Heart left ventricle (tissue), 16 donors: ENCODE results near the gene ATP6V1D. TPM values are rescaled to one million over a fixed set of nuclear protein-coding genes. Genes with fewer than 3 reads are reported as not detected.

ENCODE experiments used
- ATAC-seq, 4 donors: fragments of 200-7000 bp; cut with Tn5 transposase; one replicate each; pipeline ENCODE4 v1.9.1; 2020 to 2022; ENCODE audit warnings: moderate library complexity in 4 of 4, mild to moderate bottlenecking in 3 of 4, moderate number of reproducible peaks in 1 of 4
- DNase-seq, 5 donors: peaks; one replicate each; pipeline ENCODE4 v3.0.0-alpha.2; 2020
- H3K27ac ChIP-seq, 12 donors: fragments of 200-600 bp; sonication (generic) in 4 of 12; one replicate each; pipeline versions ENCODE4 v1.5.0 to v1.8.0; 2016 to 2022; ENCODE audit warnings: mild to moderate bottlenecking in 2 of 12
- H3K27me3 ChIP-seq, 9 donors: fragments of 200-600 bp; sonication (generic) in 2 of 9; one replicate each; pipeline versions ENCODE4 v1.5.1 to v1.8.0; 2016 to 2022; ENCODE audit warnings: mild to moderate bottlenecking in 3 of 9
- H3K36me3 ChIP-seq, 9 donors: fragments of 200-600 bp; sonication (generic) in 2 of 9; one replicate each; pipeline versions ENCODE4 v1.5.0 to v1.8.0; 2018 to 2022; ENCODE audit warnings: mild to moderate bottlenecking in 2 of 9
- H3K4me1 ChIP-seq, 12 donors: fragments of 200-600 bp; sonication (generic) in 4 of 12; one replicate each; pipeline versions ENCODE4 v1.5.0 to v1.8.0; 2016 to 2022; ENCODE audit warnings: mild to moderate bottlenecking in 3 of 12
- H3K4me3 ChIP-seq, 12 donors: fragments of 200-600 bp; sonication (generic) in 4 of 12; one replicate each; pipeline versions ENCODE4 v1.5.0 to v1.8.0; 2017 to 2022; ENCODE audit warnings: mild to moderate bottlenecking in 9 of 12, moderate library complexity in 4 of 12
- H3K9me3 ChIP-seq, 12 donors: fragments of 200-600 bp; sonication (generic) in 4 of 12; one replicate each; pipeline versions ENCODE4 v1.5.0 to v1.8.0; 2016 to 2022; ENCODE audit warnings: mild to moderate bottlenecking in 1 of 12
- POLR2A ChIP-seq, 2 donors: fragments of 450-650 bp; IDR thresholded peaks; one replicate each; pipeline ENCODE4 v1.6.1; 2017; ENCODE audit warnings: antibody characterized with exemption in 2 of 2, mild to moderate bottlenecking in 2 of 2, moderate library complexity in 2 of 2
- WGBS, 4 donors: extraction: QIAGEN DNeasy Blood & Tissue Kit in 2 of 4; methylation state at CpG; one replicate each; pipeline versions ENCODE4 v1.1.5 to v1.1.7; 2013 to 2018; 5-methylcytosine and 5-hydroxymethylcytosine counted together
- intact Hi-C, 10 donors: fragments of 100-400 bp; cut with DNase I; formaldehyde crosslinking; loops; one replicate each; pipeline versions ENCODE4 v1.11.1 to v1.14.2; 2022
- polyA plus RNA-seq, 2 donors: library from polyadenylated mRNA; stranded (reverse); fragments of 200-250 nt; gene quantifications; one replicate each; pipeline ENCODE4 v1.2.3, GENCODE V29; 2013
- total RNA-seq, 9 donors: library from RNA; depleted of rRNA in 2 of 9; stranded (reverse); fragments of >200 nt in 2 of 9; fragmentation: NEBNext Ultra II Directional in 3 of 9; extraction: Animal tissue kit (Norgen Biotek cat#: 25700) in 3 of 9; gene quantifications; one replicate each; pipeline versions ENCODE4 v1.1.0 to v1.2.4, GENCODE V29; 2016 to 2023
- TF ChIP-seq, protein P1 (sequence below), 12 donors: fragments of 200-600 bp; sonication (generic) in 4 of 12; IDR thresholded peaks; one replicate each; pipeline versions ENCODE4 v1.5.0 to v1.8.0; 2018 to 2022; ENCODE audit warnings: antibody characterized with exemption in 12 of 12, mild to moderate bottlenecking in 5 of 12
- donor health status: ischemic (EF 13 %, LVEDD 7.1; RV severe dilation, severe dysfunction).
- donor health status: healthy with polysubstance abuse.
- donor health status: DM: no; HTN: yes; CAD: no.
- donor health status: DM: no; HTN: no; CAD: no.
- donor health status: ischemic (EF 25% LVEDD 6.9; RV normal size, moderate dysfunction).
- donor health status: ischemic (EF 25% LVEDD 5.7; RV mildly dilated, moderate dysfunction).
- donor health status: healthy.
- donor health status: DM: yes; HTN: yes; CAD: no.
- donor health status: ischemic (EF 35%, LVEDD 5.7; RV mildly dilated, moderate dysfunction).
- donor health status: nonischemic (EF 11% LVEDD 7.7; RV severe dilation, severe dysfunction).
- donor health status: DM: yes; HTN: yes; CAD: no.
- donor health status: PGD.
- donor health status: ischemic (EF 29% LVEDD 5.4; RV normal size, mild dysfunction).
- donor health status: nonischemic (EF 23%, LVEDD 6.1; RV moderate dilation, normal function).

The ATP6V1D gene
- total and polyA plus RNA-seq, 11 donors = 106 to 211 (median 167) TPM

- Histone ChIP-seq H3K27me3 (no peaks in the 10 kb centered on the region), H3K9me3 (no peaks in the 10 kb centered on the region), H3K4me3 (no peak overlapping the region), H3K27ac (no peak overlapping the region), H3K4me1 (peaks cover 0 to 5% (median 0%) of the 10 kb centered on the region in 12 donors), H3K36me3 (peaks cover 0 to 28% (median 18%) of the 10 kb centered on the region in 9 donors)
- intact Hi-C loops = no loop called here
- TF ChIP-seq, protein P1, sequence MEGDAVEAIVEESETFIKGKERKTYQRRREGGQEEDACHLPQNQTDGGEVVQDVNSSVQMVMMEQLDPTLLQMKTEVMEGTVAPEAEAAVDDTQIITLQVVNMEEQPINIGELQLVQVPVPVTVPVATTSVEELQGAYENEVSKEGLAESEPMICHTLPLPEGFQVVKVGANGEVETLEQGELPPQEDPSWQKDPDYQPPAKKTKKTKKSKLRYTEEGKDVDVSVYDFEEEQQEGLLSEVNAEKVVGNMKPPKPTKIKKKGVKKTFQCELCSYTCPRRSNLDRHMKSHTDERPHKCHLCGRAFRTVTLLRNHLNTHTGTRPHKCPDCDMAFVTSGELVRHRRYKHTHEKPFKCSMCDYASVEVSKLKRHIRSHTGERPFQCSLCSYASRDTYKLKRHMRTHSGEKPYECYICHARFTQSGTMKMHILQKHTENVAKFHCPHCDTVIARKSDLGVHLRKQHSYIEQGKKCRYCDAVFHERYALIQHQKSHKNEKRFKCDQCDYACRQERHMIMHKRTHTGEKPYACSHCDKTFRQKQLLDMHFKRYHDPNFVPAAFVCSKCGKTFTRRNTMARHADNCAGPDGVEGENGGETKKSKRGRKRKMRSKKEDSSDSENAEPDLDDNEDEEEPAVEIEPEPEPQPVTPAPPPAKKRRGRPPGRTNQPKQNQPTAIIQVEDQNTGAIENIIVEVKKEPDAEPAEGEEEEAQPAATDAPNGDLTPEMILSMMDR (IDR thresholded peaks at IDR 0.05) = no peak
- no peak for TF ChIP-seq POLR2A (IDR thresholded peaks at IDR 0.05)
- ATAC-seq (no peak), DNase-seq (no peak)
- WGBS, 4 donors = 40 to 62% (median 46%) methylated on average over 1 of the region's 1 CpG
Observed at GRCh38 chr14:67389811-67390534, 30.4 kb upstream of the ATP6V1D start.

GRCh38 chr14:67389275-67389674, 29.7 kb upstream of the ATP6V1D start:
- WGBS, 4 donors = 90 to 92% (median 91%) methylated on average over 3 of the region's 3 CpGs
- no peak overlapping the region for H3K27ac ChIP-seq
- no peak for DNase-seq
- peaks cover 0 to 35% (median 25%) of the 10 kb centered on the region in 9 donors for H3K36me3 ChIP-seq
- H3K27me3 ChIP-seq = no peaks in the 10 kb centered on the region
- ATAC-seq = no peak
- H3K4me1 ChIP-seq = peaks cover 0 to 12% (median 0%) of the 10 kb centered on the region in 12 donors
- TF ChIP-seq POLR2A (IDR thresholded peaks at IDR 0.05) = no peak
- TF ChIP-seq, protein P1 (IDR thresholded peaks at IDR 0.05) = no peak
- no peak overlapping the region for H3K4me3 ChIP-seq
- no peaks in the 10 kb centered on the region for H3K9me3 ChIP-seq
- intact Hi-C loops = no loop called here

DNA sequence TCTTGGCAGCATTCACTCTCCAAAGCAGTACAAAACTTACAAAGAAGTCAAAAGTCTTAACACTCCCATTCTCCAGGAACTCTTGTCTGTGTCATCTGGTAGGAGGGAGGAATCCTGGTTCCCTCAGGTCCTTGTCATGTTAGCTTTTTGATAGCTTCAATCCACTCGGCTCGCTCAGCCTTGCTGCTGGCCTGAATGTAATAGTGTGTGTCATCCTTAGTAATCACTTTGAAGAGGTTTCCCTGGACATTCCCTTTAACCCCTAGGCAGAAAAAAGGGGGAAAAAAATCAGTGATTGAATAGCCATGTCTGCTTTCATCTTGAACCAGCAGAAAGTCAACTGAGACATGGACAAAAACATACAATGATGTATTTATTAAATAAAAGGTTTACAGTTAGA, 27.6 kb upstream of the ATP6V1D start:
- Histone ChIP-seq H3K4me3 (no peak overlapping the region), H3K27me3 (no peaks in the 10 kb centered on the region), H3K36me3 (peaks cover 0 to 56% (median 46%) of the 10 kb centered on the region in 9 donors), H3K27ac (no peak overlapping the region), H3K9me3 (no peaks in the 10 kb centered on the region), H3K4me1 (peaks cover 0 to 12% (median 0%) of the 10 kb centered on the region in 12 donors)
- DNase-seq = no peak
- intact Hi-C loops = no loop called here
- ATAC-seq = no peak
- 72 to 91% (median 81%) methylated on average over 2 of the region's 2 CpGs for WGBS, 4 donors
- TF ChIP-seq, protein P1 (IDR thresholded peaks at IDR 0.05) = no peak
- no peak for TF ChIP-seq POLR2A (IDR thresholded peaks at IDR 0.05)

DNA sequence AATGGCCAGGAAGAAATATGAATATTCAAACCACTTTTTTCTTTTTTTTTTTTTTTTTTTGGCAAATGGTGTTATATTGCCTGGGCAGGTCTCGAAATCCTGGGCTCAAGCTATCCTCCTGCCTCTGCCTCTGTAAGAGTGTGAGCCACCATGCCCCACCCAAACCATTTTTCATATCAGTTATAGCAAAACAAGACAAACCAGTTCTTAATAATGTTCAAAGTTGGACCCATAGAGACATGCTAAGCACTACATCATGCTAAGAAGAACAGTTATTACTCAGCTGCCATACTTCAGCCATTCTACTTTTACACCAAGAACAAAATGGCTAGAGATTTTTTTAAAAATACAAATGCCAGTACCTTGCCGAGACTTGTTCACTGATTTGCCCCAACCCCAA, 26.0 kb upstream of the ATP6V1D start:
- Histone ChIP-seq H3K4me1 (peaks cover 0 to 12% (median 0%) of the 10 kb centered on the region in 12 donors), H3K27ac (no peak overlapping the region), H3K9me3 (no peaks in the 10 kb centered on the region), H3K4me3 (no peak overlapping the region), H3K27me3 (no peaks in the 10 kb centered on the region), H3K36me3 (peaks cover 0 to 71% (median 62%) of the 10 kb centered on the region in 9 donors)
- ATAC-seq (no peak), DNase-seq (no peak)
- intact Hi-C loops = no loop called here
- TF ChIP-seq, protein P1 (IDR thresholded peaks at IDR 0.05) = no peak
- TF ChIP-seq POLR2A (IDR thresholded peaks at IDR 0.05) = no peak
- 88 to 99% (median 98%) methylated on average over 2 of the region's 2 CpGs for WGBS, 4 donors
